GM04504 (cell line): ENCODE results near the gene BCL3.
A peak's percentile ranks its signal among the peaks of the same experiment; 100 is the strongest.
"Not testable (repeated sequence)": the region's sequence is repeated elsewhere in the genome, so short reads cannot be mapped to it uniquely, and the experiment has no call there.

Experiments used
- DNase-seq: peaks from one replicate; pipeline ENCODE4 v3.0.0-alpha.2; 2012; ENCODE audit warnings: low read depth

Gene BCL3

GRCh38 chr19:44758596-44758995 lies 10.1 kb downstream of the BCL3 start:
- DNase-seq: no peak

GRCh38 chr19:44759083-44759804 lies 10.7 kb downstream of the BCL3 start:
- DNase-seq: no peak

DNA sequence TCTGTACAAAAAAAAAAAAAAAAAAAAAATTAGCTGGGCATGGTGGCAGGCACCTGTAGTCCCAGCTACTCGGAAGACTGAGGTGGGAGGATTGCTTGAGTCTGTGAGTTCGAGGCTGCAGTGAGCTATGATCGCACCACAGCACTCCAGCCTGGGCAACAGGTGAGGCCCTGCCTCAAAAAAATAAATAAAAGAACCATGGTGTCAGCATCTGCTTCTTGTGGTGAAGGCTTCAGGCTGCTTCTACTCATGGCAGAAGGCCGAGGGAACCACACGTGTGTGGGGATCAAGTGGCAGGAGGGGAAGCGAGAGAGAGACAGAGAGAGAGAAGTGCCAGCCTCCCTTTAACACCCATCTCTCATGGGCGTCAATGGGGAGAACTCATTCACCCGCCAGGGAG lies 13.5 kb downstream of the BCL3 start:
- DNase-seq: no peak

- DNase-seq: no peak
Observed at GRCh38 chr19:44765033-44765948, 16.8 kb downstream of the BCL3 start.

DNA sequence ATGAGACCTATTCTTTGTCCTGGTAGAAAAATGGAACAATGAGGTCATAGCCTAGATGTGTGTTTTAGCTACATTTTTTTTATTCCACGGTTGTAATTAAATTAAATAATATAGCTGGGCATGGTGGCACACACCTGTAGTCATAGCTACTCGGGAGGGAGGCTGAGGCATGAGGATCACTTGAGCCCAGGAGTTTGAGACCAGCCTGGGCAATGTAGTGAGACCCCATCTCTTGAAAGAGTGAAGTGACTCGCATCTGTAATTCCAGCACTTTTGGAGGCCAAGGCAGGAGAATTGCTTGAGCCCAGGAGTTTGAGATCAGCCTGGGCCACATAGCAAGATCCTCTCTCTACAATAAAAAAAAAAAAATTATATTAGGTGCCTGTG lies 17.4 kb downstream of the BCL3 start:
- no peak for DNase-seq

DNA sequence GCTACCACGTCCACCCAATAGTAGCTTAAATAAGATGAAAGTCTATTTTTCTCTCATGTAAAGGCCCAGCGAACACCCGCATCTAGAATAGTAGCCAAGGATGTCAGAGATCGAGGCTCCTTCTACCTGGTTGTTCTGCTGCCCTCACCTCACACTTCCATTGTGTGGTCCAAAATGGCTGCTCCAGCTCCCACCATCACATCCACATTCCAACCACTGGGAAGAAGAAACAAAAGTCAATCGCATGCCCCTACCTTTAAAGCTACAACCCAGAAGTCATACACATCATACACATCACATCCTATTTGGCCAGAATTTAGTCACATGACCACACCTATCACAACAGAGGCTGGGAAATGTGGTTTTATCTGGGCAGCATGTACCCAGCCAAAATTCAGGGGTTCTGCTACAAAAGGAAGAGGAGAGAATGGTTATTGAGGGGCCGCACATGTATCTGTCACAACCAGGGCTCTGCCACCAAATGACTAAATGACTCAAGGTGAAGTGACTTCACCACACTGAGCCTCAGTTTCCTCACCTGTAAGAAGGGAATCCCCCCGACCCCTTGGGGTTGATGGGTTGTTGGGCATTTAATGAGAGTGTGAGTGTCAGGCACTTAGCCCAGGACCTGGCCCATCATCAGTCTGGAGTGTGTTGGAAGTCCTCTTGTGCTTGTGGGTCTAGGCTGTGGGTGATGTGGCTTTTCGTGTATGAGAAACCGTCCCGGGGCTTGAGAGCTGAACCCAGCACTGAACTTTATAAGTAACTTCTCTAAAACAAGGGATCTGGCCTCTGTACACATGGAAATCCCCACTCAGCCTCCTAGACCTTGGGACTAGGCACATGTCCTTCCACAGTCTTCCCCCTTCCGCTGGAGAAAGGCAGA lies 19.0 kb downstream of the BCL3 start:
- DNase-seq: no peak

GRCh38 chr19:44770550-44771257 lies 22.2 kb downstream of the BCL3 start:
- DNase-seq: peak; percentile 84

DNA sequence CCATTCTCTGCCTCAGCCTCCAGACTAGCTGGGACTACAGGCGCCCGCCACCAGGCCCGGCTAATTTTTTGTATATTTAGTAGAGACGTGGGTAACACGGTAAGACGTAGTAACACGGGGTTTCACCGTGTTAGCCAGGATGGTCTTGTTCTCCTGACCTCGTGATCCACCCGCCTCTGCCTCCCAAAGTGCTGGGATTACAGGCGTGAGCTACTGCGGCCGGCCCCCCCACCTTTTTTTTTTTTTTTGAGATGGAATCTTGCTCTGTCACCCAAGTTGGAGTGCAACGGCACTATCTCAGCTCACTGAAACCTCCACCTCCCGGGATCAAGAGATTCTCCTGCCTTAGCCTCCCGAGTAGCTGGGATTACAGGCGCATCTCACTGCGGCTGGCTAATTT lies 23.6 kb downstream of the BCL3 start:
- DNase-seq: not testable (repeated sequence)

GRCh38 chr19:44772959-44773358 lies 24.5 kb downstream of the BCL3 start:
- no peak for DNase-seq

- no peak for DNase-seq
Observed at GRCh38 chr19:44775676-44776240, 27.2 kb downstream of the BCL3 start.

DNA sequence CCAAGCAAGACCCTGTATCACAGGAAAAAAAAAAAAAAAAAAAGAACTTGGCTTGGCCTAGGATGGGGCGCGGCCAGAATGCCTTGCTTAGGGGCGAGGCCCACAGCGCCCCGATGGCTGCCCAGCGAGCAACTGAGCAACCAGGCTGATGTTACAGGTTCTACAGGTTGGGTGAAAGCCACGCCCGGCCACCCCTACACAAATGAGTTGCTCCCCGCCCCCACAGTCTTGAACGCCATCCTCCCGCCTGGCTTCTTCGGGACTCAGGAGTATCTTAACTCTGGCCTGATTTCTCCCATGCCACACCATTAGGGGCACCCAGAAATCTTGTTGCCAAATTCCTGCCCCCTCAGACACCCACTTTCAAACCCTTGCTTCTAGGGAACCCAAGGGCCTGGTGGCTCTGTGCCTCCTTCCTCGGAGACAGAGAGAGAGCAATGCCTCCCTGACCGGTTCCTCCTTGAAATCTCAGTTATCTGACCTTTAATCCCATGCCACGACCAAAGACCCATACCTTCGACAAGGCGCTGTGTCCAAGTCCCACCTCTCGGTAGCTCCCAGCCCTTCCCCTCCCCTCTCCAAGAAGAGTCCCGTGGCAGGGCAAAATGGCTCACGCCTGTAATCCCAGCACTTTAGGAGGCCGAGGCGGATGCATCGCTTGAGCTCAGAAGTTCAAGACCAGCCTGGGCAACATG lies 28.0 kb downstream of the BCL3 start:
- no peak for DNase-seq

GRCh38 chr19:44777715-44778347 lies 29.3 kb downstream of the BCL3 start, which contains the start of gene CBLC:
Gene CBLC (plus strand): TSS chr19:44777890. CDS start chr19:44777932, 42 bp downstream.
- no peak for DNase-seq

GRCh38 chr19:44779150-44779549 lies 30.6 kb downstream of the BCL3 start:
- no peak for DNase-seq

DNA sequence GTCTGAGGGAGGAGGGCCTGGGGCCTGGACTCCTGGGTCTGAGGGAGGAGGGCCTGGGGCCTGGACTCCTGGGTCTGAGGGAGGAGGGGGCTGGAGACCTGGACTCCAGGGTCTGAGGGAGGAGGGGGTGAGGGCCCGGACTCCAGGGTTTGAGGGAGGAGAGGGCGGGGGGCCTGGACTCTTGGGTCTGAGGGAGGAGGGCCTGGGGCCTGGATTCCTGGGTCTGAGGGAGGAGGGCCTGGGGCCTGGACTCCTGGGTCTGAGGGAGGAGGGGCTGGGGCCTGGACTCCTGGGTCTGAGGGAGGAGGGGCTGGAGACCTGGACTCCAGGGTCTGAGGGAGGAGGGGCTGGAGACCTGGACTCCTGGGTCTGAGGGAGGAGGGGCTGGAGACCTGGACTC lies 33.2 kb downstream of the BCL3 start:
- not testable (repeated sequence) for DNase-seq

DNA sequence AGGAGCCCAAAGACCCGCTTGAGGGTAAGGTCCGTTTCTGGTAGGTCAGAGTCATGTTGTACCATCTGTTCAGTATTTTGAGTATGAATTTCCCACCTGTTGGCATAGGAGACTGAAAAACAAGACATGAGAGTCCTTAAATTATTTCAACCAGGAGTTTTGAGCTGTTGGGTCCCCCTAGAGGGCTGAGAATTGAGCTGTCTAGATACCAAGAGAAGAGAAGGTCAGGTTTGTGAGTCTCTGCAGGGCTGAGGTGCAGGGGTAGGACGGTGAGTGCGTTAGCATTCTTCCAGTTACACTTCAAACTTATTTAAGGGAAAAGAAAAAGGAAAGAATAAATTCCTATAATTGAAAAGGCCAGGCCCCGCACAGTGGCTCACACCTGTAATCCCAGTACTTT lies 34.2 kb downstream of the BCL3 start:
- no peak for DNase-seq

DNA sequence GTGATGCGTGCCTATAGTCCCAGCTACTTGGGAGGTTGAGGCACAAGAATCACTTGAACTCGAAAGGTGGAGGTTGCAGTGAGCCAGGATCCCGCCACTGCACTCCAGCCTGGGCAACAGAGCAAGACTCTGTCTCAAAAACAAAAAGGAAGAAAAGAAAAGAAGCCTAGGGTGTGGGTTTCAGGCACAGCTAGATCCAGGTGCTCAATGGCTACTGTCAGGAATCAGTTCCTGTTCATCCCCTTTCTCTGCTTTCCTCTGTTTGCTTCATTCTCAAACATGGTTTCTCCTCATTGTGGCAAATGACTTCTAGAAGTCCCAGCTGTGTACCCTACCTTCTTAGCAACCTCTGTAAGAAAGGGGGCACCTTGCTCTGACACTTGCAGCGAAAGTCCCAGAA lies 35.0 kb downstream of the BCL3 start:
- no peak for DNase-seq

DNA sequence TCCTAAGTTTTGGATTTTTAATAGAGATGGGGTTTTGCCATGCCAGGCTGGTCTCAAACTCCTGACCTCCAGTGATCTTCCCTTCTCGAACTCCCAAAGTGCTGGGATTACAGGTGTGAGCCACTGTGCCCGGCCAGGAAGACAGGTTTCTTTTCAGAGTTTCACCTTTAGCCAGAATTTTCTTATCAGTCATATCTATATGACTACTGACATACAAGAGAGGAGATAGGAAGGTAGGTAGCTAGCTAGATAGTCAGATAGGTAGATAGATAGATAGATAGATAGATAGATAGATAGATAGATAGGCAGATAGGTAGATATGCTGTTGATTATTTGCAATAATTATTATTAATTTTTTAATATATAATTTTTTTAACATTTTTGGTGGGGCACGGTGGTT lies 36.8 kb downstream of the BCL3 start:
- no peak for DNase-seq

DNA sequence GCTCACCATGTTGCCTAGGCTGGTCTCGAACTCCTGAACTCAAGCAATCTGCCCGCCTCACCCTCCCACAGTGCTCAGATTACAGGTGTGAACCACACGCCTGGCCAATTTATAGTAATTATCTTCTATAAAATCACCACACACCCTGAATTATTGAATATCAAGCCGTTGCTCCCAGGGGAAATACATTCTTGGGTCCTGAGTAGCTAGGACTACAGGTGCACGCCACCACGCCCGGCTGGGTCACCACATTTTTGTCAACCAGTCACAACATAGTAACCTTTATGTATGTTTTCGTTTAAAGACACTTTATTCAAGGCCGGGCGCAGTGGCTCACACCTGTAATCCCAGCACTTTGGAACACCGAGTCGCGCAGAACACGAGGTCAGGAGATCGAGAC lies 37.5 kb downstream of the BCL3 start:
- DNase-seq: no peak

- no peak for DNase-seq
Observed at GRCh38 chr19:44788971-44789370, 40.5 kb downstream of the BCL3 start.

DNA sequence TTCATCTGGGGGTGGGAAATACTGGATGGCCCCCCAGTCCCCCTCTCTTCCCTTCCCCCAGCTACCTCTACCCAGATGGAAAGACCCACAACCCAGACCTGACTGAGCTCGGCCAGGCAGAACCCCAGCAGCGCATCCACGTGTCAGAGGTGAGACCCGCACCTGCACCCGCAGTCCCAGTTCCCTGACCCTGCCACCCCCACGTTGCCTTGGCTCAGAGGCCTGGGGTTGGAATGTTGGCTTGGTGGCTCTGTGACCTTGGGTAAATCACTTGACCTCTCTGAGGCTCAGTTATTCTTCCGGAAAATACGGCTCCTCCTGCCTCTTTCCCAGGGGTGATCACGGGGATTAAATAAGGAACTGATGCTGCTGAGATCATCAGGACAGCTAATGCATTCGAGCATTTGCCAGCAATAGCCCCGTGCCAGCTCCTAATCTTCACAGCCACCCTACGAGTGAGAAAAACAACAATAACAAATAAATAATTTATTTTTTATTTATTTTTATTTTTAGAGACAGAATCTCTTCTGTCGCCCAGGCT lies 41.5 kb downstream of the BCL3 start:
- DNase-seq: no peak
